Hepatocyte (in vitro differentiated cells): Measurements from ENCODE around the gene TUBB2B. TPM values are rescaled to one million over a fixed set of nuclear protein-coding genes. Genes with fewer than 3 reads are reported as not detected.

Source experiments
- DNase-seq: peaks from one replicate; pipeline ENCODE4 v3.0.0-alpha.2; 2016; ENCODE audit warnings: low spot score
- H2AFZ ChIP-seq: fragments of 200-600 bp; sonication (generic); 2 replicates; pipeline ENCODE4 v1.6.0; 2016; ENCODE audit warnings: antibody characterized with exemption, mild to moderate bottlenecking
- H3K27ac ChIP-seq: fragments of 200-600 bp; sonication (generic); 2 replicates; pipeline ENCODE4 v1.5.1; 2016; ENCODE audit warnings: mild to moderate bottlenecking
- H3K27me3 ChIP-seq: fragments of 200-600 bp; sonication (generic); 2 replicates; pipeline ENCODE4 v1.6.1; 2016
- H3K36me3 ChIP-seq: fragments of 200-600 bp; sonication (generic); replicated peaks from 2 replicates; pipeline ENCODE4 v1.5.1; 2016; ENCODE audit warnings: low read depth; ENCODE audit not compliant: insufficient read depth
- H3K4me1 ChIP-seq: fragments of 200-600 bp; sonication (generic); 2 replicates; pipeline ENCODE4 v1.5.1; 2016; ENCODE audit warnings: mild to moderate bottlenecking, moderate library complexity; ENCODE audit not compliant: insufficient read depth
- H3K4me2 ChIP-seq: fragments of 200-600 bp; sonication (generic); 2 replicates; pipeline ENCODE4 v1.6.0; 2016
- H3K4me3 ChIP-seq: fragments of 200-600 bp; sonication (generic); 2 replicates; pipeline ENCODE4 v1.5.1; 2016; ENCODE audit warnings: mild to moderate bottlenecking
- H3K79me2 ChIP-seq: fragments of 200-600 bp; sonication (generic); 2 replicates; pipeline ENCODE4 v1.6.0; 2017; ENCODE audit warnings: mild to moderate bottlenecking
- H3K9me2 ChIP-seq: fragments of 200-600 bp; sonication (generic); replicated peaks from 2 replicates; pipeline ENCODE4 v1.6.0; 2017; ENCODE audit warnings: mild to moderate bottlenecking; ENCODE audit not compliant: insufficient read depth
- H3K9me3 ChIP-seq: fragments of 200-600 bp; sonication (generic); 2 replicates; pipeline ENCODE4 v1.5.1; 2016; ENCODE audit warnings: low read depth, mild to moderate bottlenecking
- H4K20me1 ChIP-seq: fragments of 200-600 bp; sonication (generic); 2 replicates; pipeline ENCODE4 v1.6.0; 2016; ENCODE audit warnings: mild to moderate bottlenecking; ENCODE audit not compliant: insufficient read depth, poor library complexity, severe bottlenecking
- EZH2 ChIP-seq: fragments of 200-600 bp; sonication (generic); IDR thresholded peaks from 2 replicates; pipeline ENCODE4 v1.6.1; 2016; ENCODE audit warnings: antibody characterized with exemption, mild to moderate bottlenecking, borderline replicate concordance
- EZH2phosphoT487 ChIP-seq: fragments of 200-600 bp; sonication (generic); IDR thresholded peaks from one replicate; pipeline ENCODE4 v1.6.1; 2018; ENCODE audit warnings: antibody characterized with exemption, mild to moderate bottlenecking, low read depth, moderate library complexity; ENCODE audit not compliant: unreplicated experiment, severe bottlenecking
- WGBS: methylation state at CpG from one replicate; pipeline ENCODE4 v1.1.6; 2016; ENCODE audit warnings: low lambda C conversion rate; ENCODE audit errors: missing lambda C conversion rate; 5-methylcytosine and 5-hydroxymethylcytosine counted together
- polyA plus RNA-seq: library from polyadenylated mRNA; unstranded; fragments of >200 nt; fragmentation: Nextera tagmentation; extraction: Ambion mirVana; gene quantifications from 2 replicates; pipeline ENCODE4 v1.2.1, GENCODE V29; 2016
- total RNA-seq: library from RNA; depleted of rRNA; stranded (reverse); fragments of >200 nt; gene quantifications from 2 replicates; pipeline ENCODE4 v1.2.3, GENCODE V29; 2014
- TF ChIP-seq, protein P1 (sequence below): fragments of 200-600 bp; sonication (generic); IDR thresholded peaks from 2 replicates; pipeline ENCODE4 v1.5.1; 2016; ENCODE audit warnings: antibody characterized with exemption, mild to moderate bottlenecking; ENCODE audit not compliant: poor library complexity

TUBB2B gene
- total and polyA plus RNA-seq, 2 experiments from 2014 or later, result 36.4 to 72.0 TPM

DNA sequence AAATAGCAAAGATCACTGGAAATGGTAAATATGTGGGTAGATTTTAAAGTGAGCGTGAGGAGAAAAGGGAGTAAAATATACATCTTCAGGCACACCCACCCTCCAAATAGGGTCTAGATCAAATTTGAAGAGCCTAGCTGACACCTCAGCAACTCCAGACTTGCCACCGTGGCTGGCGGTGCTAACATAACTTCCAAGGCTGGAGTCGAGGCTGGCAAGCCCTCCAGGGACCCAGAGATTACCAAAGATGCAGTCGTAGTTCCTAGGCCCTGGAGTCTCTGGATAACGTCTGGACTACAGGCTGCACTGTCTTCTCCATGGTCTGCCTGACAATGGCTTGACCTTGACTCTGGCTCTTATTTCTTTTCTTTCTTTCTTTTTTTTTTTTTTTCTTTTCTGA lies 22.5 kb downstream of the TUBB2B start:
- 79% methylated on average over 6 of the region's 6 CpGs for WGBS
- H3K27ac ChIP-seq, result no peak overlapping the region
- no peaks in the 10 kb centered on the region for H4K20me1 ChIP-seq
- H3K4me3 ChIP-seq, result no peak overlapping the region
- no peak for TF ChIP-seq EZH2
- TF ChIP-seq, protein P1, sequence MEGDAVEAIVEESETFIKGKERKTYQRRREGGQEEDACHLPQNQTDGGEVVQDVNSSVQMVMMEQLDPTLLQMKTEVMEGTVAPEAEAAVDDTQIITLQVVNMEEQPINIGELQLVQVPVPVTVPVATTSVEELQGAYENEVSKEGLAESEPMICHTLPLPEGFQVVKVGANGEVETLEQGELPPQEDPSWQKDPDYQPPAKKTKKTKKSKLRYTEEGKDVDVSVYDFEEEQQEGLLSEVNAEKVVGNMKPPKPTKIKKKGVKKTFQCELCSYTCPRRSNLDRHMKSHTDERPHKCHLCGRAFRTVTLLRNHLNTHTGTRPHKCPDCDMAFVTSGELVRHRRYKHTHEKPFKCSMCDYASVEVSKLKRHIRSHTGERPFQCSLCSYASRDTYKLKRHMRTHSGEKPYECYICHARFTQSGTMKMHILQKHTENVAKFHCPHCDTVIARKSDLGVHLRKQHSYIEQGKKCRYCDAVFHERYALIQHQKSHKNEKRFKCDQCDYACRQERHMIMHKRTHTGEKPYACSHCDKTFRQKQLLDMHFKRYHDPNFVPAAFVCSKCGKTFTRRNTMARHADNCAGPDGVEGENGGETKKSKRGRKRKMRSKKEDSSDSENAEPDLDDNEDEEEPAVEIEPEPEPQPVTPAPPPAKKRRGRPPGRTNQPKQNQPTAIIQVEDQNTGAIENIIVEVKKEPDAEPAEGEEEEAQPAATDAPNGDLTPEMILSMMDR, result no peak
- no peak for TF ChIP-seq EZH2phosphoT487
- no peak for DNase-seq
- H3K4me2 ChIP-seq, result no peak overlapping the region
- H3K9me3 ChIP-seq, result no peaks in the 10 kb centered on the region
- H3K79me2 ChIP-seq, result no peaks in the 10 kb centered on the region
- no peaks in the 10 kb centered on the region for H3K9me2 ChIP-seq
- H3K4me1 ChIP-seq, result peaks cover 7% of the 10 kb centered on the region
- no peaks in the 10 kb centered on the region for H3K36me3 ChIP-seq
- no peak overlapping the region for H2AFZ ChIP-seq
- no peaks in the 10 kb centered on the region for H3K27me3 ChIP-seq

DNA sequence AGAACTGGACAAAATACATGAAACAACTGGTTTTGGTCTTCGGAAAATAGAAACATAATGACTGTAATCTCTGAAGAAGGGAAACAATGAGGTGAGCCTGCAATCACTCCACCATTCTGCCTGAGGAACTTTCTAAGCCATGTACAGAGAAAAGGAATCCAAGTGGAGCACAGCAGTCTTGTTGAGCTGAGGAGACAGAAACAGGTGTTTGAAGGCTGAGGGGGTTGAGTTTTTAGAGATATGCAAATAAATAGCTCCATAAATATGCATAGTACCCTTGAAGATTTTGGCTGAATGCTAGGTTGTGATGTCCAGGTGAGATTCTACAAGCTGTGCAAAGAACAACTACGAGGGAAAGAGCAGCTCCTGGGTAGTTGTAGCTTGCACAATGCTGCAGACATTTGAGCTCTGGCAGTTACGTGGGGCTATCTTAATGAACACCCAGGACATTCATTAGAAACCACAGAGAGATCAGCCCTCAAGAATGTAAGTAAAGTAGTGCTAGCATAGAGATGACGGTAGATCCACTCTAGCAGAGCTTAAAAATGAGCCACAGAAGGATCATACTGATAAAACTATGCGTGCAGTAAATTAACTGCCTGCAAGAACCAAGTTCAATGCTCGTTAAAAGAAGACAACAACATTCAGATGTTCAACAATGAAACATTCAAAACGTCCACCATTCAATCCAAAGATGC lies 24.3 kb downstream of the TUBB2B start:
- Histone ChIP-seq H3K27ac (no peak overlapping the region), H3K9me3 (no peaks in the 10 kb centered on the region), H3K4me3 (no peak overlapping the region), H3K9me2 (no peaks in the 10 kb centered on the region), H3K79me2 (no peaks in the 10 kb centered on the region), H3K36me3 (no peaks in the 10 kb centered on the region), H3K4me1 (no peaks in the 10 kb centered on the region), H2AFZ (no peak overlapping the region), H4K20me1 (no peaks in the 10 kb centered on the region), H3K4me2 (no peak overlapping the region), H3K27me3 (no peaks in the 10 kb centered on the region)
- no peak for DNase-seq
- TF ChIP-seq, protein P1, result no peak
- no peak for TF ChIP-seq EZH2phosphoT487
- TF ChIP-seq EZH2, result no peak
- WGBS, result 54% methylated on average over 7 of the region's 7 CpGs

DNA sequence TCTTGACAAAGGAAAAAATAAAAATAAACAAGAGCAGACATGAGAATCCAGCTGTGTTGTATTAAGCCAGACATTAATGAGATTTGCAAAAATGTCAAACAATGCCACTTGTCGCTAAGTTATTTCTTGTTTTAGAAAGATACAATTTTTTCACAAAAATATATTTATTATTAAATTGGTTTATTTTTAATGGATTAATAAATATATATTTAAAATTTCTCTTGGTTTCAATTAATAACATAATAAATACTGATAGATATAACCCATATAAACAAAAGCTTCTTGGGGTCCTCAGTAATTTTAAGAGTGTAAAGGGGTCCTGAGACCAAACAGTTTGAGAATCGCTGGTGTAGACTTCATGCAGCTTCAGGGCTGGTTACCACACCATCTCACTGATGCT lies 26.1 kb downstream of the TUBB2B start:
- Histone ChIP-seq H2AFZ (no peak overlapping the region), H3K4me1 (no peaks in the 10 kb centered on the region), H3K9me3 (no peaks in the 10 kb centered on the region), H3K27me3 (no peaks in the 10 kb centered on the region), H4K20me1 (no peaks in the 10 kb centered on the region), H3K27ac (no peak overlapping the region), H3K4me3 (no peak overlapping the region), H3K36me3 (no peaks in the 10 kb centered on the region), H3K9me2 (no peaks in the 10 kb centered on the region), H3K4me2 (no peak overlapping the region), H3K79me2 (no peaks in the 10 kb centered on the region)
- 91% methylated on average over 2 of the region's 2 CpGs for WGBS
- TF ChIP-seq EZH2 (no peak), EZH2phosphoT487 (no peak)
- TF ChIP-seq, protein P1, result no peak
- no peak for DNase-seq

DNA sequence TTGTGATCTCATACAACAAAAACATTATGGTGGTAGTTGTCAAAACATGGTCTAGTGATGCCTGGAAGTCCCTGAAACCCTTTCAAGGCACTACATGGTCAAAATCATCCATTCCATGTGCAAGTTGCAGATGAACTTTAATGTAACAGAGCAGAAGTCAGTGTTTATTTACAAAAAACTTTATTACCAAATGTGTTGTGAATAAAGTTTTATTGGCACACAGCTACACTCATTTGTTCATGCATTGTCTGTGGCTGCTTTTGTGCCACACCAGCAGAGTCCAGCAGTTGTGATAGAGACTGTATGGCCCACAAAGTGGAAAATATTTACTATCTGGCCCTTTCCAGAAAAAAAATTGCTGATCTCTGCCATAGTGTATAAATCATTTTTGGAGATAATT lies 26.8 kb downstream of the TUBB2B start:
- Histone ChIP-seq H3K27me3 (no peaks in the 10 kb centered on the region), H3K36me3 (no peaks in the 10 kb centered on the region), H3K4me2 (no peak overlapping the region), H3K79me2 (no peaks in the 10 kb centered on the region), H3K27ac (no peak overlapping the region), H4K20me1 (no peaks in the 10 kb centered on the region), H3K4me3 (no peak overlapping the region), H3K9me2 (no peaks in the 10 kb centered on the region), H2AFZ (no peak overlapping the region), H3K4me1 (no peaks in the 10 kb centered on the region), H3K9me3 (no peaks in the 10 kb centered on the region)
- no peak for DNase-seq
- TF ChIP-seq EZH2phosphoT487, result no peak
- no peak for TF ChIP-seq EZH2
- TF ChIP-seq, protein P1, result no peak
